Measurements from ENCODE around the gene CNTNAP2. TPM values are rescaled to one million over a fixed set of nuclear protein-coding genes. Genes with fewer than 3 reads are reported as not detected.

Gene CNTNAP2
- total and polyA plus RNA-seq, 7 donors, result 0.60 to 2.4 (median 1.7) TPM

GRCh38 chr7:147048864-147049263 is 932.3 kb downstream of the CNTNAP2 start:
- no peak overlapping the region for H3K4me3 ChIP-seq
- 72 to 85% methylated on average over 5 of the region's 5 CpGs for WGBS, 2 donors
- no peak for TF ChIP-seq EP300 (IDR thresholded peaks at IDR 0.05)
- no peak for TF ChIP-seq POLR2A (IDR thresholded peaks at IDR 0.05)
- no peak for TF ChIP-seq POLR2AphosphoS5 (IDR thresholded peaks at IDR 0.05)
- TF ChIP-seq CTCF (IDR thresholded peaks at IDR 0.05), result no peak

GRCh38 chr7:147052818-147053217 is 936.2 kb downstream of the CNTNAP2 start:
- Histone ChIP-seq H3K4me3 (no peak overlapping the region), H3K27ac (no peak overlapping the region), H3K4me1 (no peaks in the 10 kb centered on the region), H3K9me3 (no peaks in the 10 kb centered on the region), H3K36me3 (no peaks in the 10 kb centered on the region), H3K27me3 (no peaks in the 10 kb centered on the region)
- TF ChIP-seq EP300 (IDR thresholded peaks at IDR 0.05), result no peak
- TF ChIP-seq CTCF (IDR thresholded peaks at IDR 0.05), result no peak
- no peak for TF ChIP-seq POLR2A (IDR thresholded peaks at IDR 0.05)
- no peak for TF ChIP-seq POLR2AphosphoS5 (IDR thresholded peaks at IDR 0.05)
- no peak for DNase-seq
- intact Hi-C loops (cut with DNase I), result no loop called here

More at GRCh38 chr7:147048864-147049263, 932.3 kb downstream of the CNTNAP2 start:
- Histone ChIP-seq H3K36me3 (no peaks in the 10 kb centered on the region), H3K27me3 (no peaks in the 10 kb centered on the region), H3K9me3 (no peaks in the 10 kb centered on the region), H3K4me1 (no peaks in the 10 kb centered on the region), H3K27ac (no peak overlapping the region)
- intact Hi-C loops (cut with DNase I), result no loop called here
- no peak for DNase-seq

- intact Hi-C loops (cut with DNase I), result no loop called here
- TF ChIP-seq POLR2A (IDR thresholded peaks at IDR 0.05) (no peak), CTCF (IDR thresholded peaks at IDR 0.05) (no peak), EP300 (IDR thresholded peaks at IDR 0.05) (no peak), POLR2AphosphoS5 (IDR thresholded peaks at IDR 0.05) (no peak)
- no peaks in the 10 kb centered on the region for H3K4me1 ChIP-seq
- H3K36me3 ChIP-seq, result no peaks in the 10 kb centered on the region
- DNase-seq, result no peak
- H3K27ac ChIP-seq, result no peak overlapping the region
- H3K27me3 ChIP-seq, result no peaks in the 10 kb centered on the region
- no peak overlapping the region for H3K4me3 ChIP-seq
- WGBS, 2 donors, result 70 to 82% methylated on average over 5 of the region's 5 CpGs
- no peaks in the 10 kb centered on the region for H3K9me3 ChIP-seq
Measured at GRCh38 chr7:147053746-147054145, 937.1 kb downstream of the CNTNAP2 start.

- DNase-seq, result no peak
- H3K4me3 ChIP-seq, result no peak overlapping the region
- 95 to 96% methylated on average over 3 of the region's 3 CpGs for WGBS, 2 donors
- H3K9me3 ChIP-seq, result no peaks in the 10 kb centered on the region
- no peak for TF ChIP-seq CTCF (IDR thresholded peaks at IDR 0.05)
- TF ChIP-seq EP300 (IDR thresholded peaks at IDR 0.05), result no peak
- no peak for TF ChIP-seq POLR2AphosphoS5 (IDR thresholded peaks at IDR 0.05)
- TF ChIP-seq POLR2A (IDR thresholded peaks at IDR 0.05), result no peak
- H3K4me1 ChIP-seq, result no peaks in the 10 kb centered on the region
- no peaks in the 10 kb centered on the region for H3K36me3 ChIP-seq
- no peak overlapping the region for H3K27ac ChIP-seq
- H3K27me3 ChIP-seq, result no peaks in the 10 kb centered on the region
- intact Hi-C loops (cut with DNase I), result no loop called here
Measured at GRCh38 chr7:147060070-147060469, 943.5 kb downstream of the CNTNAP2 start.

GRCh38 chr7:147062897-147063296 is 946.3 kb downstream of the CNTNAP2 start:
- intact Hi-C loops (cut with DNase I), result no loop called here
- no peak for TF ChIP-seq CTCF (IDR thresholded peaks at IDR 0.05)
- no peak for TF ChIP-seq POLR2AphosphoS5 (IDR thresholded peaks at IDR 0.05)
- no peak for TF ChIP-seq EP300 (IDR thresholded peaks at IDR 0.05)
- no peak for TF ChIP-seq POLR2A (IDR thresholded peaks at IDR 0.05)
- H3K36me3 ChIP-seq, result no peaks in the 10 kb centered on the region
- H3K4me1 ChIP-seq, result no peaks in the 10 kb centered on the region
- DNase-seq, result no peak
- H3K27ac ChIP-seq, result no peak overlapping the region
- no peaks in the 10 kb centered on the region for H3K27me3 ChIP-seq
- WGBS, 2 donors, result 74 to 83% methylated on average over 4 of the region's 4 CpGs
- H3K9me3 ChIP-seq, result no peaks in the 10 kb centered on the region
- no peak overlapping the region for H3K4me3 ChIP-seq
